NT2/D1 (cell line): ENCODE results near the gene GPR161.

Experiments
- SUZ12 ChIP-seq: IDR thresholded peaks from 2 replicates; pipeline ENCODE4 v1.6.1; 2011; ENCODE audit not compliant: insufficient read length, insufficient read depth; ENCODE audit errors: extremely low read depth
- YY1 ChIP-seq: IDR thresholded peaks from 2 replicates; pipeline ENCODE4 v1.6.1; 2011; ENCODE audit not compliant: insufficient read length, insufficient read depth

DNA sequence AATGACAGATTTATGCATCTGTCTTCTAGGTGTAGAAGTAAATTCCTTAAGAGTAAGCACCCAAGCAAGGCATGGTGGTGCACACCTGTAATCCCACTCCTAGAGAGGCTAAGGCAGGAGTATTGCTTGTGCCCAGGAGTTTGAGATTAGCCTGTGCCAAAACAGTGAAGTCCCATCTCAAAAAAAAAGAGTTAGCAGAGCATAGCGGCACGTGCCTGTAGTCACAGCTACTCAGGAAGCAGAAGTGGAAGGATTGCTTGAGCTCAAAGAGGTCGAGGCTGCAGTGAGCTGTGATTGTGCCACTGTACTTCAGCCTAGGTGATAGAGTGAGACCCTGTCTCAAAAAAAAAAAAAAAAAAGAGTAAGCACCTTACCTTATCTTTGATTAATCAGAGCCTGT lies 26.9 kb upstream of the GPR161 start:
- TF ChIP-seq SUZ12, result no peak
- no peak for TF ChIP-seq YY1
